HepG2 (cell line): ENCODE results near the gene LNPK. TPM values are rescaled to one million over a fixed set of nuclear protein-coding genes. Genes with fewer than 3 reads are reported as not detected.

Source experiments
- ERF ChIP-seq: IDR thresholded peaks from 2 replicates; pipeline ENCODE4 v1.6.1; 2018; ENCODE audit warnings: missing biosample characterization, missing genetic modification reagents
- GTF2F1 ChIP-seq: fragments of 150-350 bp; IDR thresholded peaks from 2 replicates; pipeline ENCODE4 v1.6.1; 2014; ENCODE audit warnings: low read length
- ZNF343 ChIP-seq: sonication (generic); formaldehyde crosslinking; IDR thresholded peaks from 2 replicates; pipeline ENCODE4 v1.4.0; 2020; ENCODE audit warnings: mild to moderate bottlenecking, missing genetic modification reagents
- ZNF674 ChIP-seq: sonication (generic); formaldehyde crosslinking; IDR thresholded peaks from 2 replicates; pipeline ENCODE4 v1.5.0; 2020; ENCODE audit warnings: low read depth, mild to moderate bottlenecking, missing genetic modification reagents
- polyA plus RNA-seq, 8 experiments: library from polyadenylated mRNA; depleted of rRNA in 3 of 8; stranded (reverse) in 7 of 8; unstranded in 1 of 8; fragments of >200 nt; fragmentation: Illumina TruSeq in 4 of 8; extraction: Trizol in 4 of 8; gene quantifications; 2 replicates each; pipeline versions ENCODE4 v1.2.1 to v1.2.3, GENCODE V29; 2011 to 2016; ENCODE audit warnings: low read depth in 4 of 8, missing spikeins in 1 of 8, mixed read lengths in 1 of 8; ENCODE audit not compliant: insufficient read depth in 1 of 8
- total RNA-seq, 5 experiments: library from RNA; depleted of rRNA; stranded (reverse); fragments of >200 nt; fragmentation: Illumina TruSeq; extraction: Trizol; gene quantifications; 2 replicates each; pipeline ENCODE4 v1.2.3, GENCODE V29; 2016; ENCODE audit warnings: low read depth in 1 of 5
- TF ChIP-seq, protein P1 (sequence below): sonication (generic); formaldehyde crosslinking; IDR thresholded peaks from 2 replicates; pipeline ENCODE4 v1.4.0; 2020; ENCODE audit warnings: low read depth, missing genetic modification reagents
- TF ChIP-seq, protein P2 (sequence below): sonication (generic); formaldehyde crosslinking; IDR thresholded peaks from 2 replicates; pipeline ENCODE4 v1.4.0; 2020; ENCODE audit warnings: mild to moderate bottlenecking, missing genetic modification reagents, borderline replicate concordance
- TF ChIP-seq, protein P3 (sequence below): sonication (generic); formaldehyde crosslinking; IDR thresholded peaks from 2 replicates; pipeline ENCODE4 v1.5.0; 2020; ENCODE audit warnings: mild to moderate bottlenecking, missing genetic modification reagents
- TF ChIP-seq, protein P4 (sequence below): sonication (generic); formaldehyde crosslinking; IDR thresholded peaks from 2 replicates; pipeline ENCODE4 v1.4.0; 2020; ENCODE audit warnings: missing genetic modification reagents

LNPK gene
- total and polyA plus RNA-seq, 2 of the 13 experiments (the other 11 are each of a cell fraction or from before 2014, with no cell fraction given) = 25.4 to 26.1 TPM

DNA sequence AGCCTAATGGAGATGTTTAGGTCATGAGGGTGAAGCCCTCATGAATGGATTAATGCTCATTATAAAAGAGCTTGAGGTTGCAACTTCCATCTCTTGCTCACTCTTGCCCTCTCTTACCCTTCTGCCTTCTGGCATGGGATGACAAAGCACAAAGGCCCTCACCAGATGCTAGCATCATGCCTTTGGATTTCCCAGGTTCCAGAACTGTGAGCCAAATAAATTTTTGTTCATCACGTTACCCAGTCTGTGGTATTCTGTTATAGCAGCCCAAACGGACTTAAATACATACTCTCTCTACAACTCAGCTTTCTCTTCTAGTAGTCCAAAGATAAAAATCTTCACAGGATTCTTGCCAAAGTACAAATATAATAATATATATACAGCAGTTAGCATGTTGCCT, 75.8 kb downstream of the LNPK start (continued):
- TF ChIP-seq, protein P1, sequence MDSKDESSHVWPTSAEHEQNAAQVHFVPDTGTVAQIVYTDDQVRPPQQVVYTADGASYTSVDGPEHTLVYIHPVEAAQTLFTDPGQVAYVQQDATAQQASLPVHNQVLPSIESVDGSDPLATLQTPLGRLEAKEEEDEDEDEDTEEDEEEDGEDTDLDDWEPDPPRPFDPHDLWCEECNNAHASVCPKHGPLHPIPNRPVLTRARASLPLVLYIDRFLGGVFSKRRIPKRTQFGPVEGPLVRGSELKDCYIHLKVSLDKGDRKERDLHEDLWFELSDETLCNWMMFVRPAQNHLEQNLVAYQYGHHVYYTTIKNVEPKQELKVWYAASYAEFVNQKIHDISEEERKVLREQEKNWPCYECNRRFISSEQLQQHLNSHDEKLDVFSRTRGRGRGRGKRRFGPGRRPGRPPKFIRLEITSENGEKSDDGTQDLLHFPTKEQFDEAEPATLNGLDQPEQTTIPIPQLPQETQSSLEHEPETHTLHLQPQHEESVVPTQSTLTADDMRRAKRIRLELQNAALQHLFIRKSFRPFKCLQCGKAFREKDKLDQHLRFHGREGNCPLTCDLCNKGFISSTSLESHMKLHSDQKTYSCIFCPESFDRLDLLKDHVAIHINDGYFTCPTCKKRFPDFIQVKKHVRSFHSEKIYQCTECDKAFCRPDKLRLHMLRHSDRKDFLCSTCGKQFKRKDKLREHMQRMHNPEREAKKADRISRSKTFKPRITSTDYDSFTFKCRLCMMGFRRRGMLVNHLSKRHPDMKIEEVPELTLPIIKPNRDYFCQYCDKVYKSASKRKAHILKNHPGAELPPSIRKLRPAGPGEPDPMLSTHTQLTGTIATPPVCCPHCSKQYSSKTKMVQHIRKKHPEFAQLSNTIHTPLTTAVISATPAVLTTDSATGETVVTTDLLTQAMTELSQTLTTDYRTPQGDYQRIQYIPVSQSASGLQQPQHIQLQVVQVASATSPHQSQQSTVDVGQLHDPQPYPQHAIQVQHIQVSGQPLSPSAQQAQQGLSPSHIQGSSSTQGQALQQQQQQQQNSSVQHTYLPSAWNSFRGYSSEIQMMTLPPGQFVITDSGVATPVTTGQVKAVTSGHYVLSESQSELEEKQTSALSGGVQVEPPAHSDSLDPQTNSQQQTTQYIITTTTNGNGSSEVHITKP (CRISPR knock-in tag) = no peak
- TF ChIP-seq ERF (no peak), ZNF674 (no peak), GTF2F1 (no peak), ZNF343 (CRISPR knock-in tag) (no peak)
- TF ChIP-seq, protein P2, sequence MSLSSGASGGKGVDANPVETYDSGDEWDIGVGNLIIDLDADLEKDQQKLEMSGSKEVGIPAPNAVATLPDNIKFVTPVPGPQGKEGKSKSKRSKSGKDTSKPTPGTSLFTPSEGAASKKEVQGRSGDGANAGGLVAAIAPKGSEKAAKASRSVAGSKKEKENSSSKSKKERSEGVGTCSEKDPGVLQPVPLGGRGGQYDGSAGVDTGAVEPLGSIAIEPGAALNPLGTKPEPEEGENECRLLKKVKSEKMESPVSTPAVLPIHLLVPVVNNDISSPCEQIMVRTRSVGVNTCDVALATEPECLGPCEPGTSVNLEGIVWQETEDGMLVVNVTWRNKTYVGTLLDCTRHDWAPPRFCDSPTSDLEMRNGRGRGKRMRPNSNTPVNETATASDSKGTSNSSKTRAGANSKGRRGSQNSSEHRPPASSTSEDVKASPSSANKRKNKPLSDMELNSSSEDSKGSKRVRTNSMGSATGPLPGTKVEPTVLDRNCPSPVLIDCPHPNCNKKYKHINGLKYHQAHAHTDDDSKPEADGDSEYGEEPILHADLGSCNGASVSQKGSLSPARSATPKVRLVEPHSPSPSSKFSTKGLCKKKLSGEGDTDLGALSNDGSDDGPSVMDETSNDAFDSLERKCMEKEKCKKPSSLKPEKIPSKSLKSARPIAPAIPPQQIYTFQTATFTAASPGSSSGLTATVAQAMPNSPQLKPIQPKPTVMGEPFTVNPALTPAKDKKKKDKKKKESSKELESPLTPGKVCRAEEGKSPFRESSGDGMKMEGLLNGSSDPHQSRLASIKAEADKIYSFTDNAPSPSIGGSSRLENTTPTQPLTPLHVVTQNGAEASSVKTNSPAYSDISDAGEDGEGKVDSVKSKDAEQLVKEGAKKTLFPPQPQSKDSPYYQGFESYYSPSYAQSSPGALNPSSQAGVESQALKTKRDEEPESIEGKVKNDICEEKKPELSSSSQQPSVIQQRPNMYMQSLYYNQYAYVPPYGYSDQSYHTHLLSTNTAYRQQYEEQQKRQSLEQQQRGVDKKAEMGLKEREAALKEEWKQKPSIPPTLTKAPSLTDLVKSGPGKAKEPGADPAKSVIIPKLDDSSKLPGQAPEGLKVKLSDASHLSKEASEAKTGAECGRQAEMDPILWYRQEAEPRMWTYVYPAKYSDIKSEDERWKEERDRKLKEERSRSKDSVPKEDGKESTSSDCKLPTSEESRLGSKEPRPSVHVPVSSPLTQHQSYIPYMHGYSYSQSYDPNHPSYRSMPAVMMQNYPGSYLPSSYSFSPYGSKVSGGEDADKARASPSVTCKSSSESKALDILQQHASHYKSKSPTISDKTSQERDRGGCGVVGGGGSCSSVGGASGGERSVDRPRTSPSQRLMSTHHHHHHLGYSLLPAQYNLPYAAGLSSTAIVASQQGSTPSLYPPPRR (CRISPR knock-in tag) = no peak
- TF ChIP-seq, protein P3, sequence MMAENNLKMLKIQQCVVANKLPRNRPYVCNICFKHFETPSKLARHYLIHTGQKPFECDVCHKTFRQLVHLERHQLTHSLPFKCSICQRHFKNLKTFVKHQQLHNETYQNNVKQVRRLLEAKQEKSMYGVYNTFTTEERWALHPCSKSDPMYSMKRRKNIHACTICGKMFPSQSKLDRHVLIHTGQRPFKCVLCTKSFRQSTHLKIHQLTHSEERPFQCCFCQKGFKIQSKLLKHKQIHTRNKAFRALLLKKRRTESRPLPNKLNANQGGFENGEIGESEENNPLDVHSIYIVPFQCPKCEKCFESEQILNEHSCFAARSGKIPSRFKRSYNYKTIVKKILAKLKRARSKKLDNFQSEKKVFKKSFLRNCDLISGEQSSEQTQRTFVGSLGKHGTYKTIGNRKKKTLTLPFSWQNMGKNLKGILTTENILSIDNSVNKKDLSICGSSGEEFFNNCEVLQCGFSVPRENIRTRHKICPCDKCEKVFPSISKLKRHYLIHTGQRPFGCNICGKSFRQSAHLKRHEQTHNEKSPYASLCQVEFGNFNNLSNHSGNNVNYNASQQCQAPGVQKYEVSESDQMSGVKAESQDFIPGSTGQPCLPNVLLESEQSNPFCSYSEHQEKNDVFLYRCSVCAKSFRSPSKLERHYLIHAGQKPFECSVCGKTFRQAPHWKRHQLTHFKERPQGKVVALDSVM (CRISPR knock-in tag) = no peak
- TF ChIP-seq, protein P4, sequence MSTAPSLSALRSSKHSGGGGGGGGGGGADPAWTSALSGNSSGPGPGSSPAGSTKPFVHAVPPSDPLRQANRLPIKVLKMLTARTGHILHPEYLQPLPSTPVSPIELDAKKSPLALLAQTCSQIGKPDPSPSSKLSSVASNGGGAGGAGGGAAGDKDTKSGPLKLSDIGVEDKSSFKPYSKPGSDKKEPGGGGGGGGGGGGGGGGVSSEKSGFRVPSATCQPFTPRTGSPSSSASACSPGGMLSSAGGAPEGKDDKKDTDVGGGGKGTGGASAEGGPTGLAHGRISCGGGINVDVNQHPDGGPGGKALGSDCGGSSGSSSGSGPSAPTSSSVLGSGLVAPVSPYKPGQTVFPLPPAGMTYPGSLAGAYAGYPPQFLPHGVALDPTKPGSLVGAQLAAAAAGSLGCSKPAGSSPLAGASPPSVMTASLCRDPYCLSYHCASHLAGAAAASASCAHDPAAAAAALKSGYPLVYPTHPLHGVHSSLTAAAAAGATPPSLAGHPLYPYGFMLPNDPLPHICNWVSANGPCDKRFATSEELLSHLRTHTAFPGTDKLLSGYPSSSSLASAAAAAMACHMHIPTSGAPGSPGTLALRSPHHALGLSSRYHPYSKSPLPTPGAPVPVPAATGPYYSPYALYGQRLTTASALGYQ (CRISPR knock-in tag) = no peak
- TF ChIP-seq, all 625 proteins: peak for 0
